Stimulated activated CD4-positive, alpha-beta T cell treated with anti-CD3 and anti-CD28 coated beads, Interleukin-1b, Interleukin-23, amount 100 ng/mL, for 1 hour (primary cell): Measurements from ENCODE around the gene CAMK2B.

Source experiments
- DNase-seq, 2 donors: peaks; one replicate each; pipeline ENCODE4 v3.0.0-alpha.2; 2020; ENCODE audit warnings: low read depth in 2 of 2

Gene CAMK2B

GRCh38 chr7:44325201-44325671 lies at the start of gene CAMK2B:
Gene CAMK2B (minus strand): TSS chr7:44325594. CDS start chr7:44325421, 173 bp downstream.
- no peak for DNase-seq

GRCh38 chr7:44374007-44374763 lies 48.8 kb upstream of the CAMK2B start:
- no peak for DNase-seq

- no peak for DNase-seq
These were observed 48.0 kb upstream of the CAMK2B start for GRCh38 chr7:44373418-44373740.

- DNase-seq = no peak
These were observed 47.4 kb upstream of the CAMK2B start for GRCh38 chr7:44372560-44373417.

GRCh38 chr7:44368885-44369284 lies 43.5 kb upstream of the CAMK2B start:
- DNase-seq = no peak

- no peak for DNase-seq
These were observed 43.1 kb upstream of the CAMK2B start for GRCh38 chr7:44368455-44368854.

- no peak for DNase-seq
These were observed 42.2 kb upstream of the CAMK2B start for GRCh38 chr7:44367475-44368043.

GRCh38 chr7:44366986-44367385 lies 41.6 kb upstream of the CAMK2B start:
- DNase-seq = no peak

- no peak for DNase-seq
These were observed 28.3 kb upstream of the CAMK2B start for GRCh38 chr7:44353668-44354067.

- DNase-seq = no peak
These were observed 23.7 kb upstream of the CAMK2B start for GRCh38 chr7:44348851-44349781.

GRCh38 chr7:44348300-44348699 lies 22.9 kb upstream of the CAMK2B start:
- no peak for DNase-seq

GRCh38 chr7:44347546-44348114 lies 22.2 kb upstream of the CAMK2B start:
- no peak for DNase-seq

- no peak for DNase-seq
These were observed 20.7 kb upstream of the CAMK2B start for GRCh38 chr7:44346063-44346462.

- DNase-seq = no peak
These were observed 16.0 kb upstream of the CAMK2B start for GRCh38 chr7:44341401-44341800.

- no peak for DNase-seq
These were observed 13.2 kb upstream of the CAMK2B start for GRCh38 chr7:44338600-44338999.

GRCh38 chr7:44336491-44336890 lies 11.1 kb upstream of the CAMK2B start:
- no peak for DNase-seq

- DNase-seq = no peak
These were observed 9.8 kb upstream of the CAMK2B start for GRCh38 chr7:44335184-44335583.

- DNase-seq = no peak
These were observed 9.3 kb upstream of the CAMK2B start for GRCh38 chr7:44334734-44335097.

GRCh38 chr7:44333911-44334733 lies 8.7 kb upstream of the CAMK2B start:
- no peak for DNase-seq

GRCh38 chr7:44331682-44332081 lies 6.3 kb upstream of the CAMK2B start:
- DNase-seq = no peak
